ENCODE measurements around the gene NINJ2.

DNA sequence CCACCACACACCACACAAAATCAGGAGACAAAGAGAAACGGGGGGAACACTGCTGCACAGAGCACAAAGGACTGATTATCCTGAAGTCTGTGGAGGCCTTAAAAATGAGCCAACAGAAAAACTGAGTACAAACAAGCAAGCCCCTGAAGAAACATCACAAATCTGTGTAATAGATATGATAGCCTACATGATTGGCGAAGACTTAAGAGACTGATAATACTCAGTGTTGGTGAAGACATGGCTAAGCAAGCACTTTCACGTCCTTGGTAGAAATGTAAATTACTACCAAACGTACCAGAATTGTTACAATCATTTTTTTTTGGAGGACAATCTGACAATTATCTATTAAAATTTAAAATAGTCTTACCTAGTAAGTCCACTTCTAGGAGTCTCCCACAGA lies 74.6 kb downstream of the NINJ2 start:
- TF ChIP-seq, protein P1, sequence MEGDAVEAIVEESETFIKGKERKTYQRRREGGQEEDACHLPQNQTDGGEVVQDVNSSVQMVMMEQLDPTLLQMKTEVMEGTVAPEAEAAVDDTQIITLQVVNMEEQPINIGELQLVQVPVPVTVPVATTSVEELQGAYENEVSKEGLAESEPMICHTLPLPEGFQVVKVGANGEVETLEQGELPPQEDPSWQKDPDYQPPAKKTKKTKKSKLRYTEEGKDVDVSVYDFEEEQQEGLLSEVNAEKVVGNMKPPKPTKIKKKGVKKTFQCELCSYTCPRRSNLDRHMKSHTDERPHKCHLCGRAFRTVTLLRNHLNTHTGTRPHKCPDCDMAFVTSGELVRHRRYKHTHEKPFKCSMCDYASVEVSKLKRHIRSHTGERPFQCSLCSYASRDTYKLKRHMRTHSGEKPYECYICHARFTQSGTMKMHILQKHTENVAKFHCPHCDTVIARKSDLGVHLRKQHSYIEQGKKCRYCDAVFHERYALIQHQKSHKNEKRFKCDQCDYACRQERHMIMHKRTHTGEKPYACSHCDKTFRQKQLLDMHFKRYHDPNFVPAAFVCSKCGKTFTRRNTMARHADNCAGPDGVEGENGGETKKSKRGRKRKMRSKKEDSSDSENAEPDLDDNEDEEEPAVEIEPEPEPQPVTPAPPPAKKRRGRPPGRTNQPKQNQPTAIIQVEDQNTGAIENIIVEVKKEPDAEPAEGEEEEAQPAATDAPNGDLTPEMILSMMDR (IDR thresholded peaks at IDR 0.05 in 8 of 11, conservative IDR thresholded peaks at IDR 0.05 in 3 of 11) = no peak
- TF ChIP-seq POLR2A (IDR thresholded peaks at IDR 0.05) = no peak
